ENCODE results near the gene MYL12A. TPM values are rescaled to one million over a fixed set of nuclear protein-coding genes. Genes with fewer than 3 reads are reported as not detected.
A peak's percentile ranks its signal among the peaks of the same experiment; 100 is the strongest.

The MYL12A gene
- total and polyA plus RNA-seq, 2 donors (not counting 3 experiments of a cell fraction or from before 2014, with no cell fraction given), result 597 to 796 TPM

DNA sequence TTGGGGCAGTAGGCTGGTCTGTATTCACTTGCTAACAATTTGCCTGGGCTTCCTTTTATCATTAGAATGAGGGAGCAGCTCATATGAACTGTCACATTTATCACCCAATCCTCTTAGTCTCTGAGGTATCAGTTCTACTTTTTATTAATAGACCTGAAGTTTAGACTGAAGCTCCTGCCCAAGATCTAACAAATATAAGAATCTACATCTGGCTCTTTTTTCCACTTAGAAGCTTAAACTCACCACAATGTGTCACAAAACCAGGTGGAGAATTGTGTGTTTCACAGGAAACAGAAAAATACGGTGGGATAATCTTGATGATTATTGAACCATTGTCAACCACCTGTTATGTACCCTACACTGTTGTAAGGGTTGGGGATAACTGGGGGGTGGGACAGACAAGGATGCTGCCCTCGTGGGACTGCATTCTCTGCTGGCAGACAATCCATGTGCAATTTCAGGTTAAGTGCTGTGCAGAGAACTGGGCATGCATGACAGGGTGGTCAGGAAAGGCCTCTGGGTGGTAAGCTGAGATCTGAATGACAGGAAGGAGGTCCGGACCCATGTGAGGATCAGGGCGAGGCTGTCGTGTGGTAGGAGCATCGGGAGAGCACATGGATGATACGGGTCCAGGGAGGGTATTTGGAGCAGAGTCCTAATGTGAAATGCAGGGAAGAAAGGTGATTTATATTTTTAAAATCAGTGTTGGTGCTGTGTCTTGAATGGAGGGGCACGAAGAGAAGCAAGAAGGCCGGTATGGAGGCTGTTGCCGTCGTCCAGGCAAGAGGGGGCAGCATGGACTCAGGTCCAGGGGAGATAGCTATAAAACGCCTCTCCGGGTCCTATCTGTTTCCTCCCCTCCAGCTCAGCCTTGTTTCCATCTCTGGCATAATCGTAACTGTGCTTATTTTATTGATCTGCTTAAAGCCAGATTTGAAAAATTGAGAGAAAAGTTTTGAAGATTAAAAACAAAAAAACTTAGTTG is 31.9 kb downstream of the MYL12A start:
- POLR2A ChIA-PET, result interaction anchor here (1.2 kb wide), 1 partner anchor 16 kb away, joined by 4 read pairs; no protein-coding TSS in a partner anchor
- BruUV-seq (replicated peaks), result no TSS peak
- peak; percentile 58 for FAIRE-seq

More for the DNA sequence above, 31.9 kb downstream of the MYL12A start:
- Histone ChIP-seq H3K4me2 (ENCODE audit: insufficient read depth, low read length) (no peak overlapping the region), H3K4me1 (ENCODE audit: control insufficient read depth, extremely low read depth, insufficient read depth, low read length) (peaks cover 43% of the 10 kb centered on the region), H4K20me1 (replicated peaks; ENCODE audit: control insufficient read depth, extremely low read depth, insufficient read depth, low read length) (peaks cover 6% of the 10 kb centered on the region), H3K9ac (replicated peaks; ENCODE audit: extremely low read depth, insufficient read depth, low read length) (no peak overlapping the region), H3K27me3 (ENCODE audit: control insufficient read depth in 2 of 2, insufficient read depth in 2 of 2, low read length in 2 of 2) (no peaks in the 10 kb centered on the region), H3K9me1 (replicated peaks; ENCODE audit: control insufficient read depth, extremely low read depth, insufficient read depth, low read length) (no peaks in the 10 kb centered on the region), H3K27ac (ENCODE audit: insufficient read depth, low read depth, low read length) (peak overlapping the region; percentile 12), H2AFZ (ENCODE audit: low read depth, low read length) (no peak overlapping the region), H3K4me3 (replicated peaks in 1 of 3; ENCODE audit: insufficient read depth in 1 of 3, low read depth in 1 of 3, low read length in 3 of 3) (no peak overlapping the region), H3K36me3 (ENCODE audit: control insufficient read depth in 2 of 2, extremely low read depth in 1 of 2, insufficient read depth in 2 of 2, low read length in 2 of 2) (peaks cover 8 to 28% of the 10 kb centered on the region in 2 experiments), H3K79me2 (ENCODE audit: control insufficient read depth, insufficient read depth, low read length) (peaks cover 19% of the 10 kb centered on the region), H3K9me3 (replicated peaks; ENCODE audit: control insufficient read depth, insufficient read depth, low read length) (no peaks in the 10 kb centered on the region)
- CTCF ChIA-PET, result interaction anchor here (0.7 to 6.5 kb wide), 12 partner anchors 15 to 716 kb away, joined by 3 to 79 read pairs (median 6); no protein-coding TSS in a partner anchor
- dilution Hi-C loops (cut with MboI; ENCODE audit: extremely low pct_ligation_motif_present, low sequenced_read_pairs), result no loop called here
- intact Hi-C loops (cut with micrococcal nuclease), result loop anchor here (2.0 kb wide), 1 partner anchor 719 kb away; no protein-coding TSS in a partner anchor
- TF ChIP-seq, protein P1, sequence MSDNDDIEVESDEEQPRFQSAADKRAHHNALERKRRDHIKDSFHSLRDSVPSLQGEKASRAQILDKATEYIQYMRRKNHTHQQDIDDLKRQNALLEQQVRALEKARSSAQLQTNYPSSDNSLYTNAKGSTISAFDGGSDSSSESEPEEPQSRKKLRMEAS (IDR thresholded peaks at IDR 0.05; ENCODE audit: insufficient read depth, insufficient read length), result peak; percentile 52
- TF ChIP-seq FOS (IDR thresholded peaks at IDR 0.05; ENCODE audit: borderline replicate concordance, insufficient read depth, low read length), result no peak
- peak; percentile 58 for TF ChIP-seq POLR2A (IDR thresholded peaks at IDR 0.05; ENCODE audit: low read depth, low read length)
- TF ChIP-seq MYC (IDR thresholded peaks at IDR 0.05; ENCODE audit: low read depth, low read length), result no peak
- no peak for TF ChIP-seq EZH2 (IDR thresholded peaks at IDR 0.05; ENCODE audit: borderline replicate concordance, low read depth, low read length, severe bottlenecking)
- TF ChIP-seq POLR2AphosphoS5 (IDR thresholded peaks at IDR 0.05; ENCODE audit: insufficient read depth, low read depth, low read length), result peak; percentile 61
- DNase-seq (ENCODE audit: low read depth, low spot score), result peak; percentile 14
